Germinal center (tissue), 1 donor: ENCODE results near the gene LHPP.

ENCODE experiments used
- DNase-seq: peaks from one replicate; pipeline ENCODE4 v3.0.0; 2012; ENCODE audit warnings: mixed read lengths, low spot score

Gene LHPP

DNA sequence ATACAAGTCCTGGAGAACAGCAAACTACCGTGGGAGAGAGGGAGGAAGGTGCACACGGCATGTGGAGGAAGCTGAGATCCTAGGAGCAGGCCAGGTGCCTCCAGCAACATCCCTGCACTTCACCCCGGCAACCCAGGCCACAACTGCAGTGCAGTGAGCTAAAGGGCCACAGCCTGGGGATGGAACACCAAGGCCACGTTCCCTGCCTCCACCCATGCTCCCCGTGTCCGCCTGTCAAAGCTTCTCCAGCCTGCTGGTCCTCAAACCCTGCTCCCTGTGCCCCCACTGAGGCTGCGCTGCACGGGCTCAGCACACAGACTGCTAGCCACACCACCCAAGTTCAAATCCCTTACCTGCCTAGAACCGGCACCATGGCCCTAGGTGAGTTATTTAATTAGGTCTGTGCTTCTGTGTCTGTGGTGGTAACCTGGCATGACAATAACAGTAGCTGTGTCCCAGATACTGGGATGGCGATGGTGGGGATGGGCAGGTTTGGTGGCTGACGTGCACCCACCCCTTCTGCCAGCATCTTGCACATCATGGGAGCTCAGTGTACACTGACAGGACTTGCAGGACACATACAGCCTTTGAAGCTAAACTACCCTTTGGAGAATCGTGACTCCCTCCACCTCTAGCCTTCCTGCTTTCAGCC is 197.1 kb downstream of the LHPP start:
- DNase-seq = no peak

DNA sequence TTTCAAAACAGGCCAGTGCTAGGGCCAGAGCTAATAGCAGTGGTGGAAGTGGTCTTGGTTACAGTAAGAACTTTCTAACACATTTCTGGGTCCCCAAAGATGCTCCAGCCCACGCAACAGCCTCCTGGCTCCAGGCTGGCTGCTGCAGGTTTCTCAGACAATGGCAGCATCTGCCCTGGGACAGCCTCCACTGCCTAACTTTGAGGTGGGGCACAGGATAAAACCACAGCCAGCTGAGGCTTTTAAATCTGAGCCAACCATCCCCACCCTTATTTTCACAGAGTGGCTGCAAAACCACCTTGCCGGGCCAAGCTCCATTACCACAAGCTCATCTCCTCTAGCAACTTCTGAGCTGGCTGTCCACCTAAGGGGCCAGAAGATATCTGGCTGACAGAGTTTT is 197.8 kb downstream of the LHPP start:
- no peak for DNase-seq

DNA sequence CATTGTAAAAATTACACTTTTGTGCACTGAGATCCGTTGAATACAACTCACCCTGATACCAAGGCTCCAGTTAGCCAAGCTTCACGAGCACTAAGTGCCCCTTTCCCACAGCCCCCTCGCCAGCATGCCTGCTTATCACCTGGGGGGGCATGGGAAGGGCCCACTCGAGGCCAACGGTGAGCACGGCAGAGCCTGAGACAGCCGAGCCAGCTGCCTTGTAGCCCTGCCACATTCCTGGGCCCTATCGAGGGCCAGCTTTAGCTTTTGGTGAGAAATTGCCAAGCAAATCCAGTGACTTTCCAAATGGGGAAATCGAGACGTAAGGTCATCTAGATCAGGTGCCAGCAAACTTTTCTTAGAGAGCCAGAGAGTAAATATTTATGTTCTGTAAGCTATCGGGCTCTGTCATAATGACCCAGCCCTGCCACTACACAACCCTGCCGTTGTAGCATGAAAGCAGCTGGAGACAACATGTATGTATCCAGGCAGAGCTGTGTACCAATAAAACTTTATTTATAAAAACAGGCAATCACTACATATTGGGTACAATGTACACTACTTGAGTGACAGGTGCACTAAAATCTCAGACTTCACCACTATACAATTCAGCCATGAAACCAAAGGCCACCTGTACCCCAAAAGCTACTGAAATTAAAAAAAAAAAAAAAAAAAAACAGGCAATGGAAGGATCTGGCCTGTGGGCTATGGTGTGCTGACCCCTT is 198.9 kb downstream of the LHPP start:
- DNase-seq = no peak

DNA sequence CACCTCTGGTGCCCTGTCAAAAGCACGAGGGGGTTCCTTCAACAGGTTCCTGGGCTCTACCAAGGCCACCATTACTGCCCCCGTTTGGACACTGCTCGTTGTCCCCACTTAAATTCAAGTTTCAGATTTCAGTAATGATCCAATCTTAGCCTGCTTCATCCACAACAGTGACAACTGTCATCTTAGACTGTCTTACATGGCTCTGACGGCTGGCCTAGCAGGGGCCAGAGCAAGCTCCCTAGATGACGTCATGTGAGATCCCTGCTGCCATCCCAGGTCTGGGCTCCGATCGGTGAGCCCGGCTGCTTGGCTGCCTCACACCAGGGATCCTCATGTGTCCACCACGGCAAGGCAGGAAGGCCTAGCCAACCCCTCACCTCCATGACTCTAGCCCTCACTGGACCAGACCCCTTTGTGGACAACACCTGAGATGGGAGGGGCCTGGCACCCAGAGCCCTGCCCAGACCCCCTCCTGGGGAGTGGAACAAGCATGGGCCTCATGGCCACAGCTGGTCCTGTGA is 200.1 kb downstream of the LHPP start:
- no peak for DNase-seq

DNA sequence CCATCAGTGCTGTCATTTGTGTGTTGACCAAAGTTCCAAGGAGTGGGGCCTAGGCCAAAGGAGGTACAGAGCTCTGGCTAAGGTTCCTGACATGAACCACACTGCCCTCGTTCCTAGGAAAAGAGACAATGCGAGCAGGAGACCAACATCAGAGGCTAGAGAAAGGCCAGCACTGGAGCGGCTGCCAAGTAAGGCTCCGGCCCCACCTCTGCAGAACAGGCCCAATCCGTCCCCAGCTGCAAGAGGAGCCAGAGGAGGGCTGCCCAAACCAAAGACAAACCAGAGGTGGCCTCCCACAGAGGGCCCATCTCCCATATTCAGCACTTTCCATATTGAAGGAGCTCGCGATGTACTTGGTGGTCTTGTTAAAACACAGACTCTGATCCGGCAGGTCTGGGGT is 201.6 kb downstream of the LHPP start:
- DNase-seq = no peak
